PC-9 (cell line): ENCODE measurements around the gene SNRNP40. TPM values are rescaled to one million over a fixed set of nuclear protein-coding genes. Genes with fewer than 3 reads are reported as not detected.

Experiments
- BruUV-seq: library from RNA; stranded (reverse); fragments of 400-500 nt; replicated peaks from 2 replicates; lab custom pipeline; 2021; lab: Mats Ljungman, UMichigan
- CTCF ChIA-PET: fragments of 300-600 bp; sonication (Branson Sonifier 250); formaldehyde crosslinking; loops from one replicate; lab custom pipeline; 2022; ENCODE audit warnings: antibody characterized with exemption; lab: Charles Lee
- POLR2A ChIA-PET: fragments of 300-600 bp; sonication (Branson Sonifier 250); formaldehyde crosslinking; loops from one replicate; lab custom pipeline; 2022; ENCODE audit warnings: antibody characterized with exemption; ENCODE audit not compliant: unreplicated experiment; lab: Charles Lee
- DNase-seq, 2 experiments: peaks; one replicate each; pipeline versions ENCODE4 v3.0.0 to v3.0.0-alpha.2; 2015 to 2022; ENCODE audit warnings: mixed read lengths in 1 of 2
- H2AFZ ChIP-seq: fragments of 200-600 bp; sonication (generic); 2 replicates; pipeline ENCODE4 v1.8.1; 2017; ENCODE audit warnings: antibody characterized with exemption
- H3F3A ChIP-seq: fragments of 200-600 bp; sonication (generic); 2 replicates; pipeline ENCODE4 v1.8.1; 2017; ENCODE audit warnings: antibody characterized with exemption, mild to moderate bottlenecking, low read depth; ENCODE audit not compliant: insufficient read depth
- H3K27ac ChIP-seq: fragments of 200-600 bp; sonication (generic); 2 replicates; pipeline ENCODE4 v1.6.1; 2016; ENCODE audit warnings: mixed run types
- H3K27me3 ChIP-seq: fragments of 200-600 bp; sonication (generic); 2 replicates; pipeline ENCODE4 v1.6.1; 2016; ENCODE audit warnings: low read depth, mixed run types; ENCODE audit not compliant: insufficient read depth
- H3K36me3 ChIP-seq: fragments of 200-600 bp; sonication (generic); 2 replicates; pipeline ENCODE4 v1.6.1; 2016; ENCODE audit warnings: low read depth, mixed run types
- H3K4me1 ChIP-seq: fragments of 200-600 bp; sonication (generic); replicated peaks from 2 replicates; pipeline ENCODE4 v1.6.1; 2016; ENCODE audit warnings: mixed run types; ENCODE audit not compliant: insufficient read depth
- H3K4me2 ChIP-seq: fragments of 200-600 bp; sonication (generic); 2 replicates; pipeline ENCODE4 v1.6.1; 2017; ENCODE audit warnings: mixed run types
- H3K4me3 ChIP-seq: fragments of 200-600 bp; sonication (generic); 2 replicates; pipeline ENCODE4 v1.6.1; 2016; ENCODE audit warnings: mixed run types
- H3K79me2 ChIP-seq: fragments of 200-600 bp; sonication (generic); 2 replicates; pipeline ENCODE4 v1.6.1; 2017; ENCODE audit warnings: low read depth, mixed run types
- H3K9me2 ChIP-seq: fragments of 200-600 bp; sonication (generic); 2 replicates; pipeline ENCODE4 v1.8.1; 2017; ENCODE audit warnings: mild to moderate bottlenecking; ENCODE audit not compliant: insufficient read depth
- H3K9me3 ChIP-seq: fragments of 200-600 bp; sonication (generic); 2 replicates; pipeline ENCODE4 v1.8.1; 2016; ENCODE audit warnings: low read depth; ENCODE audit not compliant: insufficient read depth
- H4K20me1 ChIP-seq: fragments of 200-600 bp; sonication (generic); 2 replicates; pipeline ENCODE4 v1.8.1; 2017; ENCODE audit not compliant: insufficient read depth
- EZH2 ChIP-seq: fragments of 200-600 bp; sonication (generic); IDR thresholded peaks from 2 replicates; pipeline ENCODE4 v1.8.0; 2017; ENCODE audit warnings: antibody characterized with exemption, low read depth
- intact Hi-C: fragments of 100-400 bp; cut with micrococcal nuclease; formaldehyde crosslinking; loops from one replicate; pipeline ENCODE4 v1.10.0; 2022; ENCODE audit not compliant: unreplicated experiment
- total RNA-seq: library from RNA; stranded (reverse); gene quantifications from 2 replicates; pipeline ENCODE4 v1.2.3, GENCODE V29; 2021
- TF ChIP-seq, protein P1 (sequence below): fragments of 200-600 bp; sonication (generic); conservative IDR thresholded peaks from 2 replicates; pipeline ENCODE4 v1.6.1; 2017; ENCODE audit warnings: mixed run types, antibody characterized with exemption, mild to moderate bottlenecking, moderate library complexity

Gene SNRNP40
- total RNA-seq, 1 experiment from 2014 or later, result 59.5 TPM

DNA sequence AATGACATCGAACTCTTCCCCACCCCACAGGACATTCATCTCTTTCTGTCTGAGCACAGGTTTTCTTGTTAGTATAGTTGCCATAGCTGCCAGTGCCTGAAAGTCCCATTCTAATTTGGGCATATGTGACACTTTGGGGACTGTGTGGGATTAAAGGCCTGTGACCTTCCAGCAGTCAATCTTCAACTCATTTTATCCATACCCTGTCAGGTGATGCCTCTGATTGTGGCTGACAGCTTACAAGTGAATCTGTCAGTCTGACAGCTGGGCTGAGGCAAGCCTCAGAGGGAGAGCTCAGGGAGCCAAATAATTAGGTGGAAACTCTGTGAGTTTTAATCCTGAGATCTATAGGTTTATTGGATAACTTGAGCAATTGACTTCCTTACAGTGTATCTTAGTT lies 29.9 kb upstream of the SNRNP40 start:
- BruUV-seq, result no TSS peak
- CTCF ChIA-PET, result no interaction called here
- no peak for TF ChIP-seq EZH2
- TF ChIP-seq, protein P1, sequence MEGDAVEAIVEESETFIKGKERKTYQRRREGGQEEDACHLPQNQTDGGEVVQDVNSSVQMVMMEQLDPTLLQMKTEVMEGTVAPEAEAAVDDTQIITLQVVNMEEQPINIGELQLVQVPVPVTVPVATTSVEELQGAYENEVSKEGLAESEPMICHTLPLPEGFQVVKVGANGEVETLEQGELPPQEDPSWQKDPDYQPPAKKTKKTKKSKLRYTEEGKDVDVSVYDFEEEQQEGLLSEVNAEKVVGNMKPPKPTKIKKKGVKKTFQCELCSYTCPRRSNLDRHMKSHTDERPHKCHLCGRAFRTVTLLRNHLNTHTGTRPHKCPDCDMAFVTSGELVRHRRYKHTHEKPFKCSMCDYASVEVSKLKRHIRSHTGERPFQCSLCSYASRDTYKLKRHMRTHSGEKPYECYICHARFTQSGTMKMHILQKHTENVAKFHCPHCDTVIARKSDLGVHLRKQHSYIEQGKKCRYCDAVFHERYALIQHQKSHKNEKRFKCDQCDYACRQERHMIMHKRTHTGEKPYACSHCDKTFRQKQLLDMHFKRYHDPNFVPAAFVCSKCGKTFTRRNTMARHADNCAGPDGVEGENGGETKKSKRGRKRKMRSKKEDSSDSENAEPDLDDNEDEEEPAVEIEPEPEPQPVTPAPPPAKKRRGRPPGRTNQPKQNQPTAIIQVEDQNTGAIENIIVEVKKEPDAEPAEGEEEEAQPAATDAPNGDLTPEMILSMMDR, result no peak

DNA sequence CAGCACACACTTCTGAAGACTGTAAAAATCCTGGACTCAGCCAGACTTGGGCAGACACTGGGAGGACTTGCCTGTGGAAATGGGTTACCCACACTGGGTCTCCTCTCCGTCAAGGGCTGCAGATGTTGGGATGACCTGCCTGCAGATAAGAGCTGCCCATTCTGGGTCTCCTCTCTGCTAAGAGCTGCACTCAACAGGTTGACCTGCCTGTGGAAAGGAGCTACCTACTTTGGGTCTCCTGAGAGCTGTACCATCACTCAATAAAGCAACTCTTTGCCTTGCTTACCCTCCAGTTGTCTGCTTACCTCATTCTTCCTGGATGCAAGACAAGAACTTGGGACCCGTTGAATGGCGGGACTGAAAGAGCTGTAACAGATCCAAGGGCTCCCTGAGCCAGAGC lies 28.4 kb upstream of the SNRNP40 start:
- no peak for TF ChIP-seq EZH2
- TF ChIP-seq, protein P1, result no peak
- Histone ChIP-seq H3K9me2 (no peaks in the 10 kb centered on the region), H3K4me2 (no peak overlapping the region), H2AFZ (no peak overlapping the region), H3F3A (no peaks in the 10 kb centered on the region), H3K36me3 (no peaks in the 10 kb centered on the region; the same call in 1 of the 2 replicates), H3K4me3 (no peak overlapping the region), H3K27me3 (no peaks in the 10 kb centered on the region), H3K27ac (no peak overlapping the region), H4K20me1 (no peaks in the 10 kb centered on the region), H3K4me1 (no peaks in the 10 kb centered on the region), H3K9me3 (no peaks in the 10 kb centered on the region), H3K79me2 (no peaks in the 10 kb centered on the region)
- DNase-seq, result no peak
- no TSS peak for BruUV-seq
- POLR2A ChIA-PET, result no interaction called here
- CTCF ChIA-PET, result no interaction called here
- intact Hi-C loops, result no loop called here

More for the DNA sequence above, 29.9 kb upstream of the SNRNP40 start:
- H3K36me3 ChIP-seq, result no peaks in the 10 kb centered on the region
- H3K79me2 ChIP-seq, result no peaks in the 10 kb centered on the region
- H2AFZ ChIP-seq, result no peak overlapping the region
- no peaks in the 10 kb centered on the region for H3K4me1 ChIP-seq
- H3K27ac ChIP-seq, result no peak overlapping the region
- no peaks in the 10 kb centered on the region for H3K27me3 ChIP-seq
- H3F3A ChIP-seq, result no peaks in the 10 kb centered on the region
- H3K4me2 ChIP-seq, result no peak overlapping the region
- intact Hi-C loops, result no loop called here
- no peaks in the 10 kb centered on the region for H3K9me3 ChIP-seq
- H4K20me1 ChIP-seq, result no peaks in the 10 kb centered on the region
- H3K4me3 ChIP-seq, result no peak overlapping the region
- POLR2A ChIA-PET, result no interaction called here
- H3K9me2 ChIP-seq, result no peaks in the 10 kb centered on the region
- no peak for DNase-seq

DNA sequence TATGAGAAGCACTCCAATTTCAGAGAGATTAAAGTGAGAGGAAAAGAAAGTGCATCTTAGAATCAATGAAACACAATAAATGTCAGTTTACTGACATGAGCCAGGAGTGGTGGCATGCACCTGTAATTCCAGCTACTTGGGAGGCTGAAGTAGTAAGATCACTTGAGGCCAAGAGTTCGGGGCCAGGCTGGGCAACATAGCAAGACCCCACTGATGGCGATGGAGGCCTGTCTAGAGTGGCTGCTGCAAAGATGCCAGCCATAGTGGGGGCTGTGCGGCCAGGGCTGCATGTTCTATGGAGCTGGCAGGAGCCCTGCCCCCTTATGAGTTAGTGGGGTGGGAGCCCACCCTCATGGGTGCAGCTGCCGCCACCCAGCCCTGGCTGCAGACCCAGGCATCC lies 27.5 kb upstream of the SNRNP40 start:
- H3K9me3 ChIP-seq, result no peaks in the 10 kb centered on the region
- no peaks in the 10 kb centered on the region for H3K4me1 ChIP-seq
- TF ChIP-seq, protein P1, result no peak
- intact Hi-C loops, result no loop called here
- CTCF ChIA-PET, result no interaction called here
- POLR2A ChIA-PET, result no interaction called here
- no peak for DNase-seq
- H3F3A ChIP-seq, result no peaks in the 10 kb centered on the region
- no peaks in the 10 kb centered on the region for H3K9me2 ChIP-seq
- H3K36me3 ChIP-seq, result no peaks in the 10 kb centered on the region; the same call in 1 of the 2 replicates
- H4K20me1 ChIP-seq, result no peaks in the 10 kb centered on the region
- no peak overlapping the region for H3K4me2 ChIP-seq
- H3K79me2 ChIP-seq, result no peaks in the 10 kb centered on the region
- no peak overlapping the region for H3K4me3 ChIP-seq
- H3K27me3 ChIP-seq, result no peaks in the 10 kb centered on the region
- H3K27ac ChIP-seq, result no peak overlapping the region
- BruUV-seq, result no TSS peak
- H2AFZ ChIP-seq, result no peak overlapping the region
